Tibial artery (tissue), 4 donors: Measurements from ENCODE around the gene SPG11.
"Not testable (repeated sequence)": the region's sequence is repeated elsewhere in the genome, so short reads cannot be mapped to it uniquely, and the experiment has no call there.

Experiments
- DNase-seq, 2 donors: peaks; one replicate each; pipeline ENCODE4 v3.0.0-alpha.2; 2019
- H3K27ac ChIP-seq, 2 donors: fragments of 200-600 bp; sonication (generic) in 1 of 2; 1 replicate in 1 of 2; 2 replicates in 1 of 2; pipeline ENCODE4 v1.5.1; 2018 to 2019; ENCODE audit warnings: mild to moderate bottlenecking in 1 of 2
- H3K27me3 ChIP-seq, 2 donors: fragments of 200-600 bp; sonication (generic) in 1 of 2; one replicate each; pipeline versions ENCODE4 v1.5.1 to v1.6.0; 2016 to 2019
- H3K36me3 ChIP-seq, 3 donors: fragments of 200-600 bp; sonication (generic) in 2 of 3; one replicate each; pipeline ENCODE4 v1.5.1; 2016 to 2019; ENCODE audit warnings: mild to moderate bottlenecking in 2 of 3
- H3K4me1 ChIP-seq, 4 donors: fragments of 200-600 bp; sonication (generic) in 2 of 4; 1 replicate in 3 of 4; 2 replicates in 1 of 4; pipeline ENCODE4 v1.5.1; 2016 to 2019
- H3K4me3 ChIP-seq, 2 donors: fragments of 200-600 bp; sonication (generic) in 1 of 2; 1 replicate in 1 of 2; 2 replicates in 1 of 2; pipeline ENCODE4 v1.5.1; 2018 to 2019; ENCODE audit warnings: mild to moderate bottlenecking in 2 of 2
- H3K9me3 ChIP-seq, 3 donors: fragments of 200-600 bp; sonication (generic) in 1 of 3; one replicate each; pipeline ENCODE4 v1.5.1; 2016 to 2019
- intact Hi-C: fragments of 100-400 bp; cut with DNase I; formaldehyde crosslinking; loops from one replicate; pipeline ENCODE4 v1.15.0; 2023; ENCODE audit warnings: low total_unique reads
- TF ChIP-seq, protein P1 (sequence below), 2 experiments: fragments of 200-600 bp in 1 of 2; fragments of 450-650 bp in 1 of 2; IDR thresholded peaks; one replicate each; pipeline ENCODE4 v1.5.1; 2017 to 2019; ENCODE audit warnings: antibody characterized with exemption in 2 of 2, mild to moderate bottlenecking in 1 of 2, moderate library complexity in 1 of 2

The SPG11 gene

DNA sequence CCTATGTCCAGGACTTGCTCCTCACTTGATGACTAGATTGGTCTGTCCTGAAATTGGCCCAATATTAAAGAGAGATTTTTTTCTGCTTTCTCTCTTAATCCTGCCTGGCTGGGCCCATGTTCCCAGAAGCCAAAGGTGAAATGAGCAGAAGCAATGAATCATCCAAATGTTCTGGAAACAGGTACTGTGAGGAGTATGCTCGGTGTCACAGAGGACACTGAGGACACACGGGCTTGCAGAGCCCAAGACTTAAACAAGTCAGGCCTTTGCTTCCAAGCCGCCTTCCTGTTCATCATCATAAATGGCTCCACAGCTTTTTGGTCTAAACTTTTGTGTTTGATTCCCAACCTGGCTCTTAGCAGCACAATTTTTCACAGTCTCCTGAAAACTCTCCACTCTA, 95.1 kb downstream of the SPG11 start:
- no peak overlapping the region for H3K4me3 ChIP-seq
- no peak overlapping the region for H3K27ac ChIP-seq
- DNase-seq: no peak
- TF ChIP-seq, protein P1, sequence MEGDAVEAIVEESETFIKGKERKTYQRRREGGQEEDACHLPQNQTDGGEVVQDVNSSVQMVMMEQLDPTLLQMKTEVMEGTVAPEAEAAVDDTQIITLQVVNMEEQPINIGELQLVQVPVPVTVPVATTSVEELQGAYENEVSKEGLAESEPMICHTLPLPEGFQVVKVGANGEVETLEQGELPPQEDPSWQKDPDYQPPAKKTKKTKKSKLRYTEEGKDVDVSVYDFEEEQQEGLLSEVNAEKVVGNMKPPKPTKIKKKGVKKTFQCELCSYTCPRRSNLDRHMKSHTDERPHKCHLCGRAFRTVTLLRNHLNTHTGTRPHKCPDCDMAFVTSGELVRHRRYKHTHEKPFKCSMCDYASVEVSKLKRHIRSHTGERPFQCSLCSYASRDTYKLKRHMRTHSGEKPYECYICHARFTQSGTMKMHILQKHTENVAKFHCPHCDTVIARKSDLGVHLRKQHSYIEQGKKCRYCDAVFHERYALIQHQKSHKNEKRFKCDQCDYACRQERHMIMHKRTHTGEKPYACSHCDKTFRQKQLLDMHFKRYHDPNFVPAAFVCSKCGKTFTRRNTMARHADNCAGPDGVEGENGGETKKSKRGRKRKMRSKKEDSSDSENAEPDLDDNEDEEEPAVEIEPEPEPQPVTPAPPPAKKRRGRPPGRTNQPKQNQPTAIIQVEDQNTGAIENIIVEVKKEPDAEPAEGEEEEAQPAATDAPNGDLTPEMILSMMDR (IDR thresholded peaks at IDR 0.05): no peak
- peaks cover 47 to 84% (median 50%) of the 10 kb centered on the region in 3 donors for H3K36me3 ChIP-seq
- no peaks in the 10 kb centered on the region for H3K27me3 ChIP-seq
- peaks cover 0 to 4% (median 0%) of the 10 kb centered on the region in 3 donors for H3K9me3 ChIP-seq
- intact Hi-C loops: no loop called here
- H3K4me1 ChIP-seq: no peaks in the 10 kb centered on the region

DNA sequence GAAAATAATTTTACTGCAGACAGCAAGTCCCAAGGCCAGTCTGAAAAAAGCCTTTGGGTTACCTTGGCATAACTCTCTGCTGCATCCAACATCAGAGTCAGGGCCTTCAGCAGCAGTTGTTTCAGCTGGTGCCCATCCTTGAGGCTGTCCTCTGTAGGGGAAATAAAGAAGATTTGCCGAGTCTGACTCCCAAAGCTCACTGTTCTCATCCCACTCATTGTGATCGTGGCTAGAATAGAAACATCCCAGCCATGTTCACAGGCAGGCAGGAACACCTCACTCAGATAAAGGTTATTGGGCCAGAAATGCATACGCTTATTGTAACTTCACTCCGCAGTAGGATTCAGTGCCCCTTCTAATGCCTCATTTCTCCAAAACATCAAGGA, 97.3 kb downstream of the SPG11 start:
- Histone ChIP-seq H3K27me3 (no peaks in the 10 kb centered on the region), H3K4me3 (no peak overlapping the region), H3K36me3 (peaks cover 62 to 96% (median 63%) of the 10 kb centered on the region in 3 donors), H3K27ac (no peak overlapping the region), H3K4me1 (no peaks in the 10 kb centered on the region), H3K9me3 (peaks cover 0 to 4% (median 0%) of the 10 kb centered on the region in 3 donors)
- TF ChIP-seq, protein P1 (IDR thresholded peaks at IDR 0.05): no peak
- intact Hi-C loops: no loop called here
- DNase-seq: no peak

DNA sequence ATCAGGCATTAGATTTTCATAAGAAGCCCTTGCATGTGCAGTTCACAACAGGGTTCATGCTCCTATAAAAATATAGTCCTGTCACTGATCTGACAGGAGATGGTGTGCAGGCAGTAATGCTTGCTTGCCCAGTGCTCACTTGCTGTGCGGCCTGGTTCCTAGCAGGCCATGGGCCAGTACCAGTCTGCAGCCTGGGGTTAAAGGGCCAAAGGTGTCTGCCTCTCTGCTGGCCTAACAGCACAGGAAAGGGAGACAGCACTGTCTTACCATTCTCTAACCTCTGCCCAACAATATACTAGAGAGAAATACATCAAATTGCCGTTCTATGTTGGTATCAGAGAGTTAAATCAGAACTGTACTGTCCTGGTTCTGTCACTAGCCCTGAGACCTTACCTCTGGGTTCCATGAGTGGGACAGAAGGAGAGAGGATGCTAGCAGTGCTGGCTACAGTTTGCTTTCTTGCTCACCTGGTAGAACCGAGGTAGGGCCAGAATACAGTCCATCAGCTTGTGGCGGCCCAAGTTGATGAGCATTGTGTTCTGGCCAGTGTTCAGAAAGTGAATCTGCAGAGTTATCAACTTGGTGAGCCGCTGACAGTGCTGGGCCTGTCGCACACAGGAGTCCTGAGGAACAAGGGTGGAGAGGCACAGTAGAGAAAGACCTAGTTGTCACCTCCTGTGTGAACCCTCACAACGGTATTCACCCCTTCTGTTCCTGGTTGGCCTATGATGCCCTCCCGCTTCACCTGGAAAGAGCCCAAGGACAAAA, 97.9 kb downstream of the SPG11 start:
- peaks cover 0 to 4% (median 0%) of the 10 kb centered on the region in 3 donors for H3K9me3 ChIP-seq
- no peaks in the 10 kb centered on the region for H3K4me1 ChIP-seq
- peaks cover 63 to 100% (median 69%) of the 10 kb centered on the region in 3 donors for H3K36me3 ChIP-seq
- H3K27ac ChIP-seq: no peak overlapping the region
- TF ChIP-seq, protein P1 (IDR thresholded peaks at IDR 0.05): no peak
- no peaks in the 10 kb centered on the region for H3K27me3 ChIP-seq
- intact Hi-C loops: no loop called here
- no peak overlapping the region for H3K4me3 ChIP-seq
- DNase-seq: no peak

DNA sequence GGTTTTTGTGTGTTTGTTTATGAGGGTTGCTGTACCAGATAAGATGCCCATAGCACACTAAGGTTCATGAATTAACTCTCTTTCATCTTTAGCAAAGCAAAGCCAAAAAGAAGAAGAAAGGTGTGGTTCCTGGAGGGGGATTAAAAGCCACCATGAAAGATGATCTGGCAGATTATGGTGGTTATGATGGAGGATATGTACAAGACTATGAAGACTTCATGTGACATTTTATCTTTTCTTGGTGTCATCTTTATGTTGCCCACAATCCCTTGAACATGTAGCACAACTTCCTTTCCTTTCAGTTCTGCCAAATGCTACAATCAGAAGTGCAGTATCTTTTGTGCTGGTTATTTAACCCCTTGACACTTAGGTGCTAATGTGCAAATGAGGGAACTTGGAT, 102.5 kb downstream of the SPG11 start:
- H3K9me3 ChIP-seq, DNase-seq, H3K4me1 ChIP-seq, intact Hi-C loops, H3K4me3 ChIP-seq, H3K27ac ChIP-seq, H3K27me3 ChIP-seq: not testable (repeated sequence)
- H3K36me3 ChIP-seq: peaks cover 77 to 100% (median 95%) of the 10 kb centered on the region in 3 donors

DNA sequence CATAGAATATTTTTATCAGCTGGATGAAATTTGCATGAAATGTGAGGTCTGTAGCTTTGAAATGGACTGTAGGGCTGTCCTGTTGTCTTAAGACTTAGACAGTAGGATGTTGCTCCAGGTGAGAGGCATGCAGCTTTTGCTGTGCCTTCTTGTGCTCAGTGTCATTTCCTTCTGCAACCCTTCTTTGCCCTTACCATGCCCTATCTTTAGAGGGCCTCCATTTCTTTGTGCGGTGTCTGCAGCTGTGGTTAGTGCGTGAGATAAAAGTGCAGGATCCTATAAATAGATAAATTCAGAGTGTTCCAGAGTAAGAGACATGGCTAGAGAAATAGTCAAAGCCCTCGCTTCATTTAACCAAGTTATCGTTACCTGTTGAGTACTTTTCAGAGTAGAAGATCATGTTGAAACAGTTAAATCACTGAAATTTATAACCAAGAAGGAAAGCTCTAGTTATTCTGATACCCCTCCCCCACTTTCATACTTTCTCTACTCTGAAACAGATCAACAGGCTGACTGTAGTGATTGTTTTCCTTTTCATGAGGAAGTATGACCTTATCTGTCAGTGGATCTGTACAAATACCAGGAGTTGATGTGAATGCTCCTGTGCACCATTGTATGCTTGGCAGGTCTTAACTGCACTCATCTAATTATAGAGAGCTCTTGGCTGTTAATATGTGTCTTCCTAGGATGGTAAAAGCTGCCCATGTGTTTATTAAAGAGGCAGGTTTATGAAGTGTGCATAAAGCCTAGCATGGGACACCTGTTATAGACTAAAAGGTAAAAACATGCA, 108.3 kb downstream of the SPG11 start:
- TF ChIP-seq, protein P1 (IDR thresholded peaks at IDR 0.05): no peak
- H3K9me3 ChIP-seq: no peaks in the 10 kb centered on the region
- no peak overlapping the region for H3K27ac ChIP-seq
- intact Hi-C loops: no loop called here
- no peak overlapping the region for H3K4me3 ChIP-seq
- H3K27me3 ChIP-seq: no peaks in the 10 kb centered on the region
- DNase-seq: no peak
- peaks cover 66 to 89% (median 84%) of the 10 kb centered on the region in 3 donors for H3K36me3 ChIP-seq
- no peaks in the 10 kb centered on the region for H3K4me1 ChIP-seq

DNA sequence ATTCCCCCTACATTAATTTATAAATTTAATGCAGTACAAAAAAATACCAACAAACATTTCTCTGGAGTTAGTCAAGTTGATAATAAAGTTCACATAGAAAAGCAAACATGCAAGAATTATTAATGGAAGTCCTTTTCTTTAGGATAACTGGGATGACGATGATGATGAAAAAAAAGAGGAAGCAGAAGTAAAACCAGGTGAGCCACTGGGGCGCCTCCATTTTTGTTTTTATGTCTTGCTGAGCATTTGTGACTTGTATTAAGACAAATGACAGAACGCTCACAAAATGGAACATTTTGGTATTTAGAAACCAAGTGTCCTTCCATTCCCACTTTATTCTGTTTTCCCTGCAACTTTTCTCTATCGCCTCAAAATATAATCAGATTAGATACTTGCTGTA, 112.7 kb downstream of the SPG11 start:
- H3K4me3 ChIP-seq: no peak overlapping the region
- no peak for DNase-seq
- H3K27ac ChIP-seq: no peak overlapping the region
- TF ChIP-seq, protein P1 (IDR thresholded peaks at IDR 0.05): no peak
- peaks cover 0 to 15% (median 7%) of the 10 kb centered on the region in 4 donors for H3K4me1 ChIP-seq
- H3K27me3 ChIP-seq: no peaks in the 10 kb centered on the region
- H3K36me3 ChIP-seq: peaks cover 37 to 45% (median 41%) of the 10 kb centered on the region in 3 donors
- H3K9me3 ChIP-seq: no peaks in the 10 kb centered on the region
- intact Hi-C loops: no loop called here
